Measurements from ENCODE around the gene MRPL51.

MRPL51 gene

GRCh38 chr12:6532051-6532926 is 39.2 kb upstream of the MRPL51 start:
- peak overlapping the region; percentile 99 for H3K4me2 ChIP-seq (ENCODE audit: low read length)
- H3K79me2 ChIP-seq = peaks cover 8% of the 10 kb centered on the region
- TF ChIP-seq CTCF (IDR thresholded peaks at IDR 0.05) = no peak
- H3K36me3 ChIP-seq (ENCODE audit: control insufficient read depth, insufficient read depth, low read length) = no peaks in the 10 kb centered on the region
- H3K27me3 ChIP-seq (ENCODE audit: control insufficient read depth, insufficient read depth, low read length) = no peaks in the 10 kb centered on the region
- H3K9ac ChIP-seq = peak overlapping the region; percentile 33
- peak overlapping the region; percentile 78 for H2AFZ ChIP-seq
- H3K4me1 ChIP-seq = peaks cover 16% of the 10 kb centered on the region
- peak overlapping the region; percentile 96 for H3K4me3 ChIP-seq (ENCODE audit: low read depth, low read length)
- H3K9me3 ChIP-seq (ENCODE audit: control insufficient read depth, low read length) = no peaks in the 10 kb centered on the region
- peak overlapping the region; percentile 93 for H3K27ac ChIP-seq

GRCh38 chr12:6530576-6531260 is 37.7 kb upstream of the MRPL51 start:
- no peak overlapping the region for H3K4me2 ChIP-seq (ENCODE audit: low read length)
- no peaks in the 10 kb centered on the region for H3K9me3 ChIP-seq (ENCODE audit: control insufficient read depth, low read length)
- peaks cover 28% of the 10 kb centered on the region for H3K4me1 ChIP-seq
- no peak for TF ChIP-seq CTCF (IDR thresholded peaks at IDR 0.05)
- H3K27ac ChIP-seq = no peak overlapping the region
- no peaks in the 10 kb centered on the region for H3K36me3 ChIP-seq (ENCODE audit: control insufficient read depth, insufficient read depth, low read length)
- H3K9ac ChIP-seq = no peak overlapping the region
- no peaks in the 10 kb centered on the region for H3K27me3 ChIP-seq (ENCODE audit: control insufficient read depth, insufficient read depth, low read length)
- no peak overlapping the region for H3K4me3 ChIP-seq (ENCODE audit: low read depth, low read length)
- H2AFZ ChIP-seq = no peak overlapping the region
- H3K79me2 ChIP-seq = peaks cover 5% of the 10 kb centered on the region

- no peak overlapping the region for H2AFZ ChIP-seq
- H3K27ac ChIP-seq = no peak overlapping the region
- H3K9ac ChIP-seq = no peak overlapping the region
- peaks cover 31% of the 10 kb centered on the region for H3K4me1 ChIP-seq
- peaks cover 2% of the 10 kb centered on the region for H3K79me2 ChIP-seq
- no peak overlapping the region for H3K4me3 ChIP-seq (ENCODE audit: low read depth, low read length)
- H3K27me3 ChIP-seq (ENCODE audit: control insufficient read depth, insufficient read depth, low read length) = no peaks in the 10 kb centered on the region
- no peak overlapping the region for H3K4me2 ChIP-seq (ENCODE audit: low read length)
- no peak for TF ChIP-seq CTCF (IDR thresholded peaks at IDR 0.05)
- H3K36me3 ChIP-seq (ENCODE audit: control insufficient read depth, insufficient read depth, low read length) = no peaks in the 10 kb centered on the region
- H3K9me3 ChIP-seq (ENCODE audit: control insufficient read depth, low read length) = no peaks in the 10 kb centered on the region
These were observed 36.3 kb upstream of the MRPL51 start for GRCh38 chr12:6529291-6529737.

GRCh38 chr12:6528539-6529235 is 35.6 kb upstream of the MRPL51 start:
- Histone ChIP-seq H3K9me3 (ENCODE audit: control insufficient read depth, low read length) (no peaks in the 10 kb centered on the region), H2AFZ (no peak overlapping the region), H3K27me3 (ENCODE audit: control insufficient read depth, insufficient read depth, low read length) (no peaks in the 10 kb centered on the region), H3K4me3 (ENCODE audit: low read depth, low read length) (no peak overlapping the region), H3K9ac (no peak overlapping the region), H3K27ac (no peak overlapping the region), H3K36me3 (ENCODE audit: control insufficient read depth, insufficient read depth, low read length) (no peaks in the 10 kb centered on the region), H3K4me2 (ENCODE audit: low read length) (no peak overlapping the region), H3K4me1 (peaks cover 31% of the 10 kb centered on the region), H3K79me2 (peaks cover 2% of the 10 kb centered on the region)
- no peak for TF ChIP-seq CTCF (IDR thresholded peaks at IDR 0.05)

Measured in parathyroid adenoma (tissue), 2 donors.